HL-60 (cell line): ENCODE measurements around the gene MC1R.

Source experiments
- DNase-seq, 2 experiments: peaks; one replicate each; pipeline ENCODE4 v3.0.0-alpha.2; 2010 to 2020; ENCODE audit warnings: low read depth in 1 of 2, low spot score in 1 of 2
- H3K27ac ChIP-seq: fragments of 250-450 bp; sonication (Bioruptor Pico); replicated peaks from 2 replicates; pipeline ENCODE4 v1.5.1; 2020; ENCODE audit warnings: mild to moderate bottlenecking, moderate library complexity
- H3K27me3 ChIP-seq: fragments of 250-450 bp; sonication (Bioruptor Pico); 2 replicates; pipeline ENCODE4 v1.5.1; 2021; ENCODE audit warnings: mild to moderate bottlenecking, moderate library complexity; ENCODE audit not compliant: insufficient read depth, poor library complexity, severe bottlenecking
- H3K4me3 ChIP-seq: replicated peaks from 2 replicates; pipeline ENCODE4 v1.5.1; 2011; ENCODE audit warnings: mild to moderate bottlenecking, control low read depth, low read length; ENCODE audit not compliant: insufficient read depth
- GABPA ChIP-seq: IDR thresholded peaks from 2 replicates; pipeline ENCODE4 v1.6.1; 2012; ENCODE audit warnings: low read depth
- POLR2AphosphoS5 ChIP-seq: IDR thresholded peaks from 2 replicates; pipeline ENCODE4 v1.6.1; 2012; ENCODE audit warnings: low read depth
- SPI1 ChIP-seq: IDR thresholded peaks from 2 replicates; pipeline ENCODE4 v1.6.1; 2012; ENCODE audit warnings: low read depth, mild to moderate bottlenecking, borderline replicate concordance
- TF ChIP-seq, protein P1 (sequence below): IDR thresholded peaks from one replicate; pipeline ENCODE4 v1.5.1; 2011; ENCODE audit warnings: low read length, control low read depth, inconsistent platforms; ENCODE audit not compliant: insufficient read depth
- TF ChIP-seq, protein P2 (sequence below): IDR thresholded peaks from 2 replicates; pipeline ENCODE4 v1.6.1; 2012; ENCODE audit warnings: low read depth; ENCODE audit not compliant: insufficient replicate concordance

MC1R gene

DNA sequence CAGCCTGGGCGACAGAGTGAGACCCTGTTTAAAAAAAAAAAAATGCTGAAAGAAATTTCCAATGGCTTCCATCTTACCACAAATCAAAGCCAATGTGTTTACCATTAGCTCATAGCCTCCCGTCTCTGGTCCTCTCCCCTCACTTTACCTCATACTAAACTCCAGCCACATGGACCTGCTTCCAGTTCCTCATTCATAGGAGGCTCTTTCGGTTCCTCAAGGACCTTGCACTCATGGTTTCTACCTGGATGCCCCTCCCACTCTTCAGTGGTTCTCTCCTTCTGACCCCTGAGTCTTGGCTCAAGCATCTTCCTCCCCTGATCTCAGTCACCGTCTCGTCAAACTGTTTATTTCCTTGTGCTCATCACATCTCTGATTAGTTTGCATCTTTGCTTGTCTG is 26.1 kb downstream of the MC1R start:
- DNase-seq, result no peak
- Histone ChIP-seq H3K27me3 (no peaks in the 10 kb centered on the region), H3K4me3 (no peak overlapping the region), H3K27ac (no peak overlapping the region)
- TF ChIP-seq, protein P1, sequence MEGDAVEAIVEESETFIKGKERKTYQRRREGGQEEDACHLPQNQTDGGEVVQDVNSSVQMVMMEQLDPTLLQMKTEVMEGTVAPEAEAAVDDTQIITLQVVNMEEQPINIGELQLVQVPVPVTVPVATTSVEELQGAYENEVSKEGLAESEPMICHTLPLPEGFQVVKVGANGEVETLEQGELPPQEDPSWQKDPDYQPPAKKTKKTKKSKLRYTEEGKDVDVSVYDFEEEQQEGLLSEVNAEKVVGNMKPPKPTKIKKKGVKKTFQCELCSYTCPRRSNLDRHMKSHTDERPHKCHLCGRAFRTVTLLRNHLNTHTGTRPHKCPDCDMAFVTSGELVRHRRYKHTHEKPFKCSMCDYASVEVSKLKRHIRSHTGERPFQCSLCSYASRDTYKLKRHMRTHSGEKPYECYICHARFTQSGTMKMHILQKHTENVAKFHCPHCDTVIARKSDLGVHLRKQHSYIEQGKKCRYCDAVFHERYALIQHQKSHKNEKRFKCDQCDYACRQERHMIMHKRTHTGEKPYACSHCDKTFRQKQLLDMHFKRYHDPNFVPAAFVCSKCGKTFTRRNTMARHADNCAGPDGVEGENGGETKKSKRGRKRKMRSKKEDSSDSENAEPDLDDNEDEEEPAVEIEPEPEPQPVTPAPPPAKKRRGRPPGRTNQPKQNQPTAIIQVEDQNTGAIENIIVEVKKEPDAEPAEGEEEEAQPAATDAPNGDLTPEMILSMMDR, result no peak
- no peak for TF ChIP-seq GABPA
- TF ChIP-seq, protein P2, sequence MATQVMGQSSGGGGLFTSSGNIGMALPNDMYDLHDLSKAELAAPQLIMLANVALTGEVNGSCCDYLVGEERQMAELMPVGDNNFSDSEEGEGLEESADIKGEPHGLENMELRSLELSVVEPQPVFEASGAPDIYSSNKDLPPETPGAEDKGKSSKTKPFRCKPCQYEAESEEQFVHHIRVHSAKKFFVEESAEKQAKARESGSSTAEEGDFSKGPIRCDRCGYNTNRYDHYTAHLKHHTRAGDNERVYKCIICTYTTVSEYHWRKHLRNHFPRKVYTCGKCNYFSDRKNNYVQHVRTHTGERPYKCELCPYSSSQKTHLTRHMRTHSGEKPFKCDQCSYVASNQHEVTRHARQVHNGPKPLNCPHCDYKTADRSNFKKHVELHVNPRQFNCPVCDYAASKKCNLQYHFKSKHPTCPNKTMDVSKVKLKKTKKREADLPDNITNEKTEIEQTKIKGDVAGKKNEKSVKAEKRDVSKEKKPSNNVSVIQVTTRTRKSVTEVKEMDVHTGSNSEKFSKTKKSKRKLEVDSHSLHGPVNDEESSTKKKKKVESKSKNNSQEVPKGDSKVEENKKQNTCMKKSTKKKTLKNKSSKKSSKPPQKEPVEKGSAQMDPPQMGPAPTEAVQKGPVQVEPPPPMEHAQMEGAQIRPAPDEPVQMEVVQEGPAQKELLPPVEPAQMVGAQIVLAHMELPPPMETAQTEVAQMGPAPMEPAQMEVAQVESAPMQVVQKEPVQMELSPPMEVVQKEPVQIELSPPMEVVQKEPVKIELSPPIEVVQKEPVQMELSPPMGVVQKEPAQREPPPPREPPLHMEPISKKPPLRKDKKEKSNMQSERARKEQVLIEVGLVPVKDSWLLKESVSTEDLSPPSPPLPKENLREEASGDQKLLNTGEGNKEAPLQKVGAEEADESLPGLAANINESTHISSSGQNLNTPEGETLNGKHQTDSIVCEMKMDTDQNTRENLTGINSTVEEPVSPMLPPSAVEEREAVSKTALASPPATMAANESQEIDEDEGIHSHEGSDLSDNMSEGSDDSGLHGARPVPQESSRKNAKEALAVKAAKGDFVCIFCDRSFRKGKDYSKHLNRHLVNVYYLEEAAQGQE, result no peak
- TF ChIP-seq SPI1, result no peak
- no peak for TF ChIP-seq POLR2AphosphoS5

DNA sequence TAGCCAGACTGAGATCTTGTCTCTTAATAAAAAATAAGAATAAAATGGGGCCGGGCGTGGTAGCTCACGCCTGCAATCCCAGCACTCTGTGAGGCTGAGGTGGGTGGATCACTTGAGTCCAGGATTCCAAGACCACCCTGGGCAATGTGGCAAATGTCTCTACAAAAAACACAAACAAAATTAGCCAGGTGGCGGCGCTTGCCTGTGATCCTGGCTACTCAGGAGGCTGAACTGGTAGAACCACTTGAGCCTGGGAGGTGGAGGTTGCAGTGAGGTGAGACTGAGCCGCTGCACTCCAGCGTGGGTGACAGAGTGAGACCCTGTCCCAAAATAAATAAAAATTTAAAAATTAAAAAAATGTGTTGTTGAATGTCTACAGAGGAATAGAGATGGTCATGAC is 27.0 kb downstream of the MC1R start:
- no peak for DNase-seq
- TF ChIP-seq, protein P1, result no peak
- TF ChIP-seq POLR2AphosphoS5 (no peak), SPI1 (no peak), GABPA (no peak)
- TF ChIP-seq, protein P2, result no peak
- Histone ChIP-seq H3K4me3 (no peak overlapping the region), H3K27me3 (no peaks in the 10 kb centered on the region), H3K27ac (no peak overlapping the region)

DNA sequence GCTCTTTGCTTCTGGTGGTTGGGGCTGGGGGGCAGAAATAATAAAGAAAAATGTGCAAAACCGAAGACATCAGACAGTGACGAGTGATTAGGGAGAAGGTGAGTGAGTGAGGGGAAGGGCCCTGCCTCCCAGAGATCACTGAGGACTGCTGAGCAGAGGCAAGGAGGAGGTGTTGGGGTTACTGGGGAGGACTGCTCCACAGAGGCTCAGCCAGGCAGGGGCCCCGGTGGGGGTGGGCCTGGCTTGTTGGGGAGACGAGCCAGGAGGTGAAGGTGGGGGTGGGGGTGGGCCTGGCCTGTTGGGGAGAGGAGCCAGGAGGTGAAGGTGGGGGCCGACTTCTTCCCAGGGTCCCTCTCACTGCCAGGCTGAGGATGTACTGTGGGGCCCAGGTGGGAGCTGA is 27.9 kb downstream of the MC1R start:
- H3K27ac ChIP-seq, result no peak overlapping the region
- TF ChIP-seq SPI1 (no peak), GABPA (no peak)
- TF ChIP-seq, protein P2, result no peak
- H3K27me3 ChIP-seq, result no peaks in the 10 kb centered on the region
- H3K4me3 ChIP-seq, result no peak overlapping the region
- no peak for DNase-seq
